ENCODE data around the gene STX16.
"Not testable (repeated sequence)": the region's sequence is repeated elsewhere in the genome, so short reads cannot be mapped to it uniquely, and the experiment has no call there.

The STX16 gene

DNA sequence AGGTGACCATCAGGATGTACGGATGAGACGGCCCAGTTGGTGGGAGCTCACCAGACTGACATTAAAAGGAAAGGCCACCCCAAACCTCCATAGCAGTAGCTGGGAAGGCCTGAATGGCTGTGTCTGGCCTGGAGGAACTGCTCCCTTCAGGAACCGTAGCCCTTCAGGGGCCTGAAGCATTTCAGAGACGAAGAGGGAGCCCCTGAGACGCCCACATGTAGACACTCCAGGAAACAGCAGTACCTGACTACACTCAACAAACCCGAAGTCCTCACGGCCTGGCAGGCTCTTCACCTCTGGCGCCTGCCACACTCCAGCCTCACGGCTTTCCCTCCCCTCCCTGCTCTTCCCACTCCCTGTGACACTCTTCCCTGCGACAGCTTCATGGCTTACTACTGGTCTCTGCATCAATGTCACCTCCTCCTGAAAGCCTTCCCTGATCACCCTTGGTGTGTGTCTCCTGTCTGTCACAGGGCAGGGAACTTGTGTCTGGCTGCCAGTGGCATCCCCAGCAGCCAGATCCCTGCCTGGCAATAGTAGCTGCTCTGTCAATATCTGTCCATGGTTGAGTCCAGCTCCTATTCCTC lies 14.6 kb upstream of the STX16 start:
- no peak for DNase-seq

DNA sequence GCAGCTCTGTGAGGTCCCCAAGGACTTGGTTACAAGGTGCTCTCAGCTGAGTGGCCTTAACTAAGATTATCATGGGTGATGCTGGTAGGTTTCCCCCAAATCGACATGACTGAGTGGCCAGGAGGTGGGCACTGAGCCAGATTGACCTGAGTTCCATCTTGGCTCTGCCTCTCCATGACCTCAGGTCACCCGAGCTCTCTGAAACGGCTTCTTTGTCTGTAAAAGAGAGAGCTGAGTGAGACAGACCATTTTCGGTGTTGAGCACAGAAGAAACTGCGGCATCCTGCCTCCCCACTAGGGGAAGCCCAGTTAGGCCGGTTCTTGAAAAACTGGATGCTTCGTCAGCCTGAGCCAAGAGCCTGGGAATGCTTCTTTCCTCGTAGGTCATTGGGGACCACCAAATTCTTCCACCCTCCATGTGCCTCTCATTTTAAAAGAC lies 14.1 kb upstream of the STX16 start:
- peak in 2 of 51 donors; percentile 10 to 43 for DNase-seq

DNA sequence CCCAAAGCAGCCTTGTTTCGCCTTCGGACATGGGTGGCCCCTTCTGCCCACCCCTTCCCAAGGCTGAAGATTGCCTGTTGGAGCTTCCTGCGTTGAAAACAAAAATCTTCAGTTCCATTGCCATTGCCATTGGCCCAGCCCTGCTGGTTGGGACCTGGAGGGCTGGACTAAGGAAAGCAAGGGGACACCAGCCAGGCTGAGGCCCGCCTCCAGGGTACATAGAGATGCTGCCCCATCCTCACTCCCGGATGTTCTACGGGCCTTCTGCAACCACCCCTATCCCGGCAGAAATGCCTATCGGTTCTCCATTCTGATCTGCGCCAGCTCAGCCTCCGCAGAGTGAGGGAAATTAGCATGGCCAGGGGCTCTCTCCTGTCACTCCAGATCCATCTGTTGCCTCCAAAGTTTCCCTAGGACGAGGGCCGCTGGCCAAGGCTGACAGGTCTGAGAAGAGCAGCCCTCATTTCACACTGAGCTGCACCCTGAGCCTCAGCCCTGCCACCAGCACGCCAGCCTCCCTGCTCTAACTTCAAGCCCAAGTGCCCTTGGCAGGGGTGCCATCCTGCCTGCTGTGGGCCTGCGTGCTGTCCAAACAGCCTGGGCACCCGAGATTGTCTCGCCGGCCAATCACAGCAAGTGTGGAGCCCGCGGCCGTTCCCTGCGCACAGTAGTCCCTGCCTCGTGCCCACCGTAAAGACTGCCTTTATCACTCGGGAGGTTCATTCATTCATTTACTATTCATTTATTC lies 13.4 kb upstream of the STX16 start:
- DNase-seq: peak in 2 of 51 donors; percentile 30 to 36

DNA sequence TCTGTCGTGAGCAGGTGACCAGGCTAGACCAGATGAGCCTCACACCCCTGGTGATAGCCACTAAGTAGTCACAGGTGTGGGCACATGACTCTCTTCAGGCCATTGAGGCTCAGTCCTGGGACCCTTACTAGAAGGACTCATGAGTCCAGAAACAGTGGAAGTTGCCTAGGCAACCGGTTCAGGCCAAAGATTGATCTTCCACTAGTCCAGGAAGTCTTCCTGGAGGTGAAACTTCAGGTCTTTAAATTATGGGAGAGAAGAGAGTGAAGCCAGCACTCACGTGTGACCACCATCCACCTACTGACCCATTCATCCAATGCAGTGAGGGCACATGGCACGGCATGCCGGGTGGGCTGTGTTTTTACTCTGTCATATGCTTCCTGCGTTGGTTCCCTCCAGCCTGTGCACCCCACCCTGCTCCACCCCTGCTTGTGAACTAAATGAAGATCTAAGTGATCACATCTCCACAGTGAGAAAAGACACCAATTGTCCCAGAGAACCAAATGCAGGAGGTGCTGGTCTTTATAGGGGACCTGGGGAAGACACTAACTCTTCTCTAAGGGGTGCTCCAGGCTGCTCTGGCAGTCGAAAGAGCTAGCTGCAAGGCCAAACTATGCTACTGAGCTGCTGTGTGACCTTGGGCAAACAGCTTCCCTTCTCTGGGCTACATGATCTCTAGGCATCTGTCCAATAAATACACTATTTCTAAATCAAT lies 12.5 kb upstream of the STX16 start:
- DNase-seq: no peak

DNA sequence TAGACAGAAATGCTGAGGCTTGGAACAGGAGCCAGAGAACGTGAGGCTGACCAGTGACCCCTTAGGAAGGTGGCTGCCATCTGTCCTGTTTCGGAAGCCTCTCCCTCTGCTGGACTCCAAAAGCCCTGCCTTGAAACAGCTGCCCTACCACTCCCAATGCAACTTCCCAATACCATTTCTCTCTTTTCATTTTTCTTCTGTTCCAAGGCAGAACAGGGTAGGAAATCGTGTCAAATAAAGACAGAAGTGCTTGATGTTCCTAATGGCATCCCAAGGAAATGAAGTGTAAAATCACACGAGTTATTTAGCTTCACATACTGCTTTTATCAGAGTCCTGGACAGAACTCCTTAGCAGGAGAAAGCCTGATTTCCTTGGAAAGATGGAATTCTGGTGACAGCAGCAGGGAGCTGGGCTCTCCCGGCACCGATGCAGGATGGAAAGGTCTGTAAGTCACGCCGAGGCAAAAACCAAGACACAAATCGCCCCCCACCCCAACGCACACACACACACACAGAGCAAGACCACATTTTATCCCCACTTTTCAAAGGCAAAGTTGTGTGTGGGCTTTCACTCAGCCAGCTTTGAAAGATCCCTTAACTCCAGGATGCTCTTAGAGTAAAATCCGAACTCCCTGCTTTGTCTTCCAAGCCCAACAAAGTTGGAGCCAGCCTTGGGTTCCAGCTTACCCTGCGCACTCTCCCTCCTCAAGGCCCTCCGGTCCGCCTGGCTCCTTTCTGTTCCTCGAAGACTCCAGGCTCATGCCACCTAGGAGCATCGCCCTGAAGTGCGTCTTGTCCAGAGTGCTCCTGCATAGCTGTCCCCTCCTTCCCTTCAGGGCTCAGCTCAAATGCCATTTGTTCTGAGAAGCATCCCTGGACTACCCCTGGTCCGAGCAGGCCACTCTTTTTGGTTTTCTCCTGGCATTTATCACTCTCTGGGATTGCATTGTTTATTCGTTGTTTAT lies 11.6 kb upstream of the STX16 start:
- no peak for DNase-seq

DNA sequence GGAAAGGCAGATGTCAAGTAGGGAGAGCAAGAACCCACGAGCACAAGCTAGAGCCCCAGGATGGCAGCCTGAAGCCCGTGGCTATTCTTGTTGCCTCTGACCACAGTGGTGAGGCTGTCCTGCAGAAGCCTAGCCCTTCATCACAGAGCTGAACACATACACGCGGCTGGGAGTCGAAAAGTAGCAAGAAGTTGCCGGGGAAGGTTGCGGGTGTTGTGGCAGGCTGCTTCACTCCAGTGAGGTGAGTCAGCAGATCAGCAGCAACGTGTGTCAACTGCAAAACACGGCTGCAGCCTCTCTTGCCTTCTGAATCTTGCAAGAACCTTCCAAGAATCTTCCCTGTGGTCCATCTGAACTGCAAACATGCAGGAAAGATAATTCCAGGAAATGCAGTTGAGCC lies 10.6 kb upstream of the STX16 start:
- no peak for DNase-seq

DNA sequence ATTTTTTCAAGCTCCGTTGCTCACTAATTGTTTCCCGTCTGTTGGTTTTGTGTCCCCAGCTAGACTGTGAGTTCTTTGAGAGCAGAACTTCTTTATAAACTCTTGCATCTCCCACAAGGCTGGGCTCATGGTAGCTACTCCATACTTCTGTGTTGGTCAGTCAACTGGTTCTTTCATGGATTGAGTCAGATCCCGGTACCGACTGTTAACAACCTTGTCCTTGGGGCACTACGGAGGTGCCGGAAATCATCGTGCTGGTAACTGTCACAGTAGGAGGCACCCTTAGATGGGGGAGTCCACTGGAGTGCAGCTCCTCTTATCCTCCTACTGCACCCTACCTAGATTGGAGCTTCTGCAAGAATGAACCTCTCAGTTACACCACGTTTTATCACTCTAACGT lies 8.6 kb upstream of the STX16 start:
- no peak for DNase-seq

DNA sequence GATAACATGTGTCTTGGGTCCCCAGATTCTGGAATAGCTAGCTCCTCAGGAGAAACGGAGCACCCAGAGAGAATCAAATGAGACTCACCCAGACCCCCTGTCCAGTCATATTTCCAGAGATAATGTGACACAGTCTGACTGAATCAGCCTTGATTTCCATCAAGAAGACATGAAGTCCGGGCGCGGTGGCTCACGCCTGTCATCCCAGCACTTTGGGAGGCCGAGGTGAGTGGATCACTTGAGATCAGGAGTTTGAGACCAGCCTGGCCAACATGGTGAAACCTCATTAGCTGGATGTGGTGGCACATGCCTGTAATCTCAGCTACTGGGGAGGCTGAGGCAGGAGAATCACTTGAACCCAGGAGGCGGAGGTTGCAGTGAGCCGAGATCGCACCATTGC lies 8.2 kb upstream of the STX16 start:
- DNase-seq: not testable (repeated sequence)

DNA sequence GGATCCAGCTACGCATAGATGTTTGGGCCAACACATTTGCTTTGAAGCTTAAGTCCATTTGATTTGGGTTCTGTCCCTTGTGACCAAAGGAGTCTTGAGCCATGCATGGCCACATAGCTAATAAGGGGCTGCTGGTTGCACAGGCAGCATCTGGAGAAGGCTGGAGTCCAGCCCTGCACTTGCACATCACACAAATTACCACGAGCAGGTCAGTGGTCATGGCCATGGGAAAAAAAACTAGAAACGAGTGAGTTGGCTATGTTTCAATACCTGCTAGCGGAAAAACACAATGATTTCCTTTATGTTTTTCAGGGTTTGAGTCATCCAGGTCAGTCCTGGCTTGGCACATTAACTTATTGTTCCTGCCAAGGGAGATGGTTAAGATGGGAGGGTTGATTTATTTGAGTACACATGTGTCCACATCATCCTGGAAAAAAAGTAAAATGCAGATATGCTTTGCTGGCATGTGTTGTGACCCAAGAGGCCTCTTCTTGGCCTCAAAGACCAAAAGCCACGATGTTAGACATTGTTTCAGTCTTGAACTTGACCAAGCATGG lies 5.6 kb upstream of the STX16 start:
- DNase-seq: no peak

DNA sequence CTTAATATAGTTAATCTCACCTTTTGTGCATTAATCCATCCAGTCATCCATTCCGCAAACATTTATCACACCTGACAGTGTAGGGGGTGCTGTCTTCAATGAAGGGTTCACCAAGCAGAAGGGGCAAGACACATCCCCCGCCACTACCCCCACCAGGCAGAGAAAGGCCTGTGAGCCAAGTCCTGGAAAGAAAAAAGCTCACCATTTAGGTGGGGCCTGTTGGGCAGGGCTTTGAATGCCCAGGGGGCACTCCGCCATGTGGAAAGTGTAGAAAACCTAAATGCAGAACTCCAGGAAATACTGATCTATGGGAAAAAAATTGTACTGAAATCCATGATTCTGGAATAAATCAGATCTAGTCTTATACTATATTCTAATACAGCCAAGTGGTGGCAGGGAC lies 4.8 kb upstream of the STX16 start:
- no peak for DNase-seq

DNA sequence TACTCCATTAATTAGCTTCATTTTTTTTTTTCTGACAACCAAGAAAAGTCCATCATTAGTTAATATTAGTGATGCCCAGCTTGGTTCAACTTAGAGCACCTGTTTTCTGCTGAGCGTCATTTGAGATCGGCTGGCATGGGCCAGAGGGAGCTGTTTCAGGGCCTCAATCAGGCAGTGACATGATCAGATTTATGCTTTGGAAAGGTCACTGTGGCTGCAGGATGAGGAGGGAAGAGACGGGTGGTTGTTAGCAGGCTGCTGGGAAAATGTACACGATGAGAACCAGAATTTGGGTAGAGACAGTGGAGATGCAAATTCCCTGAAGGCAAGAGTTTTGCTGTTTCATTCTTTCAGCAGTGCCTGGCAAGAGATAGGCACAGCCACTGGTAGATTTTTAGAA lies 4.4 kb upstream of the STX16 start:
- DNase-seq: no peak

DNA sequence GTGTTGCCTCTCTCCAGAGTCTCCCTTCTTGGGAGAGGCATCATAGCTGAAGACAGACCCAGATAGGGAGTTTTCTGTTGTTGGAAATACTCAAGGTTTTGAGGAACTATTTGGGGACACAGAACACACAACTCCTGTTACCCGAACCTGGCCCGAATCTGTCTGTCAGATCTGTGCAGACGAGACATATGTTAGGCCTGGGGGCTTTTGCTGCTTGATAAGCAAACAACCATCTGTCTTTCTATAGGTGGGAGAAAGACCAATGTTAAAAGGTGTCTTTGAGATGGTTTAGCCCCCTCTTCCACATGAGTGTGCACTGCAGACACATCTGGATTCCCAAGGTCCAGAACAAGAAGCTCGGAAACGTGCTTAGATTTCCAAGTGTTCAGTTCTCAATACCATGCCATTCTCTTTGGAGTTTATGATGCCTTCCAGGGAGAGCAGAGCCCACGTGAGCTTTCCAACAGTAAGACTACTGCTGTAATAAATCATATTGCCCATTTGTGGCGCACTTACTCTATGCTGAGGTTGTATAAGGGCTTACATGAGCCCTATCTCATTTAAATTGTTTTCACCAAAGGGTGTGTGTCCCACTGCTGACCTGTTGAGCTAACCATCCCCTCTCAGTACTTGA lies 3.8 kb upstream of the STX16 start:
- no peak for DNase-seq

DNA sequence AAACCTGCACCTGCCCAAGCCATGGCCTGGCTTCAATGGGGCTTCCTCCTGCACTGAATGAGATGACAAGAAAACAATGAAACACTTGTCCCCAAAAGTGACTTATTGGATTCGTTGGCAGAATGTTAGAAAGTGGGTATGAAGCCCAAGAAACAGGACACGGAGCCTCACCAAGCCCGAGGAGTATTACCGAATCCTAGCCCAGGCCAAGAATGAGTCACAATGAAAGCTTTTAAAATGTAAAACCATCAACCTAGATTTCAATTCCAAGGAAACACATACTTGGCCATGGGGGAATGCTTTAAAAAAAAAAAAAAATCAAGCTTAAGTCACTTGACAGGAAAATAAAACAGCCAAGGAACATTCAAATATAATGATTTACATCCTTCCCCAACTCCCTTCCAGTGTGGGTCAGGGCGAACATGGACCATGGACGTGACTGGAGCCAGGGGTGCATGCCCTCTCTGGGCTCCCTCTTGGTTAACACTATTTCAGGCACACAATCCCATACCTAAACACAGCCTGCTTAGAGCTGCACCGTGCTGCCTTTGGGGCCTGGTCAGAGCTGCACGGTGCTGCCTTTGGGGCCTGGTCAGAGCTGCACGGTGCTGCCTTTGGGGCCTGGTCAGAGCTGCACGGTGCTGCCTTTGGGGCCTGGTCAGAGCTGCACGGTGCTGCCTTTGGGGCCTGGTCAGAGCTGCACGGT lies 3.1 kb upstream of the STX16 start:
- DNase-seq: peak in 4 of 51 donors; percentile 8 to 27 (median 14)

DNA sequence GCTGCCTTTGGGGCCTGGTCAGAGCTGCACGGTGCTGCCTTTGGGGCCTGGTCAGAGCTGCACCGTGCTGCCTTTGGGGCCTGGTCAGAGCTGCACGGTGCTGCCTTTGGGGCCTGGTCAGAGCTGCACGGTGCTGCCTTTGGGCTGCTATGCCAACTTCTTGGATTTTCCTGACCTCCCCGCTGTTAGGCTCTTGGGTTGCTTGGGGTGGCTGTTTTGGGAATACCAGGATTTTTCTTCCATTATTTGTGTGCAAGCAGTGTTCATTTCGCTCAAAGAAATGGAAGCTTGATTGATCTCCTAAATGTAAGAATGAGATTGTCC lies 2.6 kb upstream of the STX16 start:
- not testable (repeated sequence) for DNase-seq

DNA sequence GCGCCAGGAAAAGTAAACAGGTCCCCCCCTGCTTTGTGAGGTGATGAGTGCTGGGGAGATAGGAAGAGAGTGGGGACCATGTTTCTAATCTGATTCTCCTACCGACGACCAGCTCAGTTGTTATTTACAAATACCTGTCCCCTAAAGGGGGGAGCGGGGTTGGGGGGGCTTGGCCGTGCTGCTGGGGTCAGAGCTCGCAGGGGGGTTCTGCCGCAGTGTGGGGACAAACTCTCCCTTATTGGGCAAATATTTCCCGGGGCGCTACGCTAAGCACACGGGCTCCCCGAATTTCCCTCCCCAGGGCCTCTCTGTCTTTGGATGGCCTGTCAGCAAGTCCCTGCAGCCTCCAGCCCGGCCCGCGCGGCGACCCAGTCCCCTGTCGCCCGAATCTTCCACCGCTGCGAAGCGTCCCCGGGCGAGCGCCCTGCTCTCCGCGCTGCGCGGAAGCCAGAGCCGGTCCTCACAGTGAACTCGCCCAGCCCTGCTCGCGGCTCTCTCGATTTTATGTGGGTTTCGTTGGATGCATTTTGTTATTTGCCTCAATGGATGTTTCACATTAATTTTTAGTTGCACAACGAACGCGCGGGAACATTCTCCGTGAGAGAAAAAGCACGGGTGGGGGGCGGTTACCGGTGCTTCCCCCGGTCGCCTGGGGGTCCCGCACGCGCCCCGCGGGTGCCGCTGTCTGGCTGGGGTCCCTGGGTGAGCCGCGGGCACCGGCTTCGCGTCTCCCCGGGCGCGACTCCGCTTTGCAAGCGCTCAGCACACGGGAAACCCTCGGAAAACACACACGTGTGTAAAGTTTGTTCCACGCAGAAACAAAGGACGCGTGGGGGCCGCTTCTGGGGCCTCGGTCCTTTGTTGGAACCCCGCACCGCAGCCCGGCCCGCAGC lies 1.5 kb upstream of the STX16 start:
- DNase-seq: peak in 1 of 51 donors; percentile 32

DNA sequence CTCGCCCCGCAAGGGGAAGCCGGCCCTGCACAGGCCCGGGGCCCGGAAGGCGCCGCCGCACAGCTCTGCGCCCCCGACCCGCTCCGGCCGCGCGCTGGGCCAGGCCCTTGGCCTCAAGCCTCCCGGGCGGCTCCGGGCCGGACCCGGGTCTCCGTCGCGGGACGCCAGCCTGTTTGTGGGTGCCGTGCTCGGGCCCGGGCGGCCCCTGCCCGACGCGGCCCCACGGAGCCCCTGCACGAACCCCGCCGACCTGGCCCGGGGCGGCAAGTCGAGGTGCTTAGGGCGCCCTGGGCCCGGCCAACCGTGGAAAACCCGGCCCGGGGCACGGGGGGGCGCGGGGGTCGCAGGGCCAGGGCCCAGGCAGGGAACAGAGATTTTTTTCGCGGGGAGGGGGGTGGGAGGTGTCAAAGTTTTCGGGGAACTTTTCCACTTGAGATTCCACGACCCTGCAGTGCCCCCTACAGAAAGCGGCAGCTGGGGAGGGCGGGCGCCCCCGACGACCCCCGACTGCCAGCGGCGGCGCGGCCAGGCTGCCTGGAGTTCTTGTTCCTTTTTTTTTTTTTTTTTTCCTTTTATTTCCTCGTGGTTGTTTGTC lies 805 bp upstream of the STX16 start:
- peak in 15 of 51 donors; percentile 38 to 76 (median 54) for DNase-seq

DNA sequence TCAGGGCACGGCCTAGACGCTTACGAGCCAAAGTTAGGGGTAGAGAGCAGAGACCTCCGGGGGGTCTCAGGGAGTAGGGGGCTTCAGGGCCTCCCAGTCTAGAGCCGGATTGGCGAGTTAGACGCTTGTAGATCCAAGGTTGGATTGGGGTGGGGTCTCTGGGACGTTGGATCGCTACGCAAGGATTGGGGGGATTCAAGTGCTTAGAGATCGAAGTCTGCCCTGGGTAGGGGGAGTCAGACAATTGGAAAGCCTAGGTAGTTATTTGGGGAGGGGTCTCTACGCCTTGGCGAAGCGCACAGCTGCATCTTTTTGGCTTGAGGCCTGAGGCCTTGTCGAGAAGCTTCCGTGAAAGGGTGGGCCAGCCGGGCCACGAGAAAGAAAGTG lies 469 bp downstream of the STX16 start:
- DNase-seq: peak in 33 of 51 donors; percentile 25 to 91 (median 68)

DNA sequence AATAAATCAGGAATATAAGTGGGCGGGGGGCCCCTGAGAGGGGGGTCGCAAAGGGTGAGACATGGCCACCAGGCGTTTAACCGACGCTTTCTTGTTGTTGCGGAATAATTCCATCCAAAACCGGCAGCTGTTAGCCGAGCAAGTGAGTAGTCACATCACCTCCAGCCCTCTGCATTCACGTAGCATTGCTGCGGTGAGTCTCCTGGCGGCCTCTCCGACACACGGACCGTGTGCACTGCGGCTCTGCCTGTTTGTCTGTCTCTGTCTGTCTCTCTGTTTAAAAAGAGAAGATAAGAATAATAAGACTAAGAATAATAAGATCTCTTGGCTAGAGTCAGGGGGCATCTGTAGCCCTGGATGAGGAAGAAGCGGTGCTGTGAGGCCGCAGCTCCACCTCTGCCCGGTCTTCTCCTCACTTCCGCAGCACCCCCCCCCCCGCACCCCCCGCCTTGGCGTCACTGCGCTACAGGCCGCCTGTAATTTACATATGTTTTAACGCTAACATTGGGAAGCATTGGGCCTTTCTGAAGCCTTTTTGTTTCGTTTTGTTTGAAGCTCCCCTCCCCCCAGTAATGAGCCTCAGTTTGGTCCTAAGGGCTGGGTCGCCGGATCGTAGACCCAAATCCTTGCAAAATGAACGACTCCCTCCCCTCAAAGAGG lies 993 bp downstream of the STX16 start:
- DNase-seq: peak in 32 of 51 donors; percentile 11 to 77 (median 42)

Measured in hypothalamus (tissue), 51 donors.